Smooth muscle cell (in vitro differentiated cells): ENCODE results near the gene ZBTB37. TPM values are rescaled to one million over a fixed set of nuclear protein-coding genes. Genes with fewer than 3 reads are reported as not detected.

Experiments
- DNase-seq: peaks from one replicate; lab custom pipeline; 2025; ENCODE audit not compliant: unreplicated experiment; lab: John Stamatoyannopoulos, UW
- H2AFZ ChIP-seq: fragments of 200-600 bp; sonication (generic); 2 replicates; pipeline ENCODE4 v1.6.0; 2016; ENCODE audit warnings: antibody characterized with exemption, low read depth, mild to moderate bottlenecking
- H3F3A ChIP-seq: fragments of 200-600 bp; sonication (generic); 2 replicates; pipeline ENCODE4 v1.6.0; 2017; ENCODE audit warnings: antibody characterized with exemption, low read depth
- H3K27ac ChIP-seq: fragments of 200-600 bp; sonication (generic); 2 replicates; pipeline ENCODE4 v1.5.1; 2016; ENCODE audit warnings: low read depth, mild to moderate bottlenecking
- H3K27me3 ChIP-seq: fragments of 200-600 bp; sonication (generic); 2 replicates; pipeline ENCODE4 v1.6.1; 2016; ENCODE audit warnings: low read depth, mild to moderate bottlenecking
- H3K36me3 ChIP-seq: fragments of 200-600 bp; sonication (generic); 2 replicates; pipeline ENCODE4 v1.5.1; 2016; ENCODE audit warnings: low read depth
- H3K4me1 ChIP-seq: fragments of 200-600 bp; sonication (generic); 2 replicates; pipeline ENCODE4 v1.5.1; 2016; ENCODE audit warnings: low read depth
- H3K4me2 ChIP-seq: fragments of 200-600 bp; sonication (generic); 2 replicates; pipeline ENCODE4 v1.6.0; 2016; ENCODE audit warnings: mild to moderate bottlenecking
- H3K4me3 ChIP-seq: fragments of 200-600 bp; sonication (generic); 2 replicates; pipeline ENCODE4 v1.5.1; 2016; ENCODE audit warnings: mild to moderate bottlenecking
- H3K79me2 ChIP-seq: fragments of 200-600 bp; sonication (generic); 2 replicates; pipeline ENCODE4 v1.6.0; 2016; ENCODE audit warnings: low read depth, mild to moderate bottlenecking
- H3K9ac ChIP-seq: fragments of 200-600 bp; sonication (generic); 2 replicates; pipeline ENCODE4 v1.6.0; 2016; ENCODE audit warnings: low read depth
- H3K9me3 ChIP-seq: fragments of 200-600 bp; sonication (generic); replicated peaks from 2 replicates; pipeline ENCODE4 v1.5.1; 2016; ENCODE audit warnings: low read depth
- H4K20me1 ChIP-seq: fragments of 200-600 bp; sonication (generic); 2 replicates; pipeline ENCODE4 v1.6.0; 2016; ENCODE audit warnings: low read depth
- CTCF ChIP-seq: fragments of 200-600 bp; sonication (generic); IDR thresholded peaks from 2 replicates; pipeline ENCODE4 v1.5.1; 2017; ENCODE audit warnings: borderline replicate concordance, mild to moderate bottlenecking, antibody characterized with exemption; ENCODE audit not compliant: insufficient read depth, poor library complexity, severe bottlenecking
- WGBS: methylation state at CpG from one replicate; pipeline ENCODE4 v1.1.7; 2016; ENCODE audit warnings: low lambda C conversion rate; 5-methylcytosine and 5-hydroxymethylcytosine counted together
- polyA plus RNA-seq: library from polyadenylated mRNA; unstranded; fragments of >200 nt; fragmentation: Nextera tagmentation; extraction: Ambion mirVana; gene quantifications from 2 replicates; pipeline ENCODE4 v1.2.1, GENCODE V29; 2016
- total RNA-seq: library from RNA; depleted of rRNA; stranded (reverse); fragments of >200 nt; gene quantifications from 2 replicates; pipeline ENCODE4 v1.2.3, GENCODE V29; 2014

The ZBTB37 gene
- total and polyA plus RNA-seq, 2 experiments from 2014 or later = 0.77 to 6.6 TPM

- no peaks in the 10 kb centered on the region for H3K27me3 ChIP-seq
- no peak for DNase-seq
- H3K4me3 ChIP-seq = no peak overlapping the region
- no peaks in the 10 kb centered on the region for H3F3A ChIP-seq
- H3K36me3 ChIP-seq = no peaks in the 10 kb centered on the region
- no peaks in the 10 kb centered on the region for H3K9me3 ChIP-seq
- no peak overlapping the region for H3K9ac ChIP-seq
- H3K4me1 ChIP-seq = no peaks in the 10 kb centered on the region
- no peak for TF ChIP-seq CTCF
- no peaks in the 10 kb centered on the region for H4K20me1 ChIP-seq
- no peak overlapping the region for H3K4me2 ChIP-seq
- H3K27ac ChIP-seq = no peak overlapping the region
- H3K79me2 ChIP-seq = no peaks in the 10 kb centered on the region
- H2AFZ ChIP-seq = no peak overlapping the region
- 87% methylated on average over 2 of the region's 2 CpGs for WGBS
Observed at GRCh38 chr1:173915596-173915995, 47.4 kb downstream of the ZBTB37 start.

GRCh38 chr1:173916667-173917066 lies 48.5 kb downstream of the ZBTB37 start:
- WGBS = 87% methylated on average over 4 of the region's 4 CpGs
- H4K20me1 ChIP-seq = no peaks in the 10 kb centered on the region

GRCh38 chr1:173917149-173917548 lies 49.0 kb downstream of the ZBTB37 start, which contains the start of gene SERPINC1:
Gene SERPINC1, minus strand, starts transcription at chr1:173917327. Its CDS starts 68 bp downstream, at chr1:173917259.
- 83% methylated on average over 3 of the region's 3 CpGs for WGBS
- H3K4me3 ChIP-seq = no peak within 1 kb of the TSS
- DNase-seq = no peak

More at GRCh38 chr1:173916667-173917066, 48.5 kb downstream of the ZBTB37 start:
- no peaks in the 10 kb centered on the region for H3K79me2 ChIP-seq
- H3K9me3 ChIP-seq = no peaks in the 10 kb centered on the region
- H3K4me2 ChIP-seq = no peak overlapping the region
- H3K27me3 ChIP-seq = no peaks in the 10 kb centered on the region
- H3K4me3 ChIP-seq = no peak overlapping the region
- no peak for DNase-seq
- no peaks in the 10 kb centered on the region for H3K36me3 ChIP-seq
- H3F3A ChIP-seq = no peaks in the 10 kb centered on the region
- no peak overlapping the region for H3K27ac ChIP-seq
- no peak overlapping the region for H2AFZ ChIP-seq
- H3K9ac ChIP-seq = no peak overlapping the region
- TF ChIP-seq CTCF = no peak
- H3K4me1 ChIP-seq = no peaks in the 10 kb centered on the region

More at GRCh38 chr1:173917149-173917548, 49.0 kb downstream of the ZBTB37 start, which contains the start of gene SERPINC1:
- no peak within 1 kb of the TSS for H3K4me2 ChIP-seq
- no peak within 1 kb of the TSS for H3K27ac ChIP-seq
- no peak within 1 kb of the TSS for H3K9ac ChIP-seq
- H3K36me3 ChIP-seq = no peaks in the 10 kb centered on the region
- no peak within 1 kb of the TSS for H2AFZ ChIP-seq
- TF ChIP-seq CTCF = no peak
- no peaks in the 10 kb centered on the region for H3K27me3 ChIP-seq
- H4K20me1 ChIP-seq = no peaks in the 10 kb centered on the region
- H3K4me1 ChIP-seq = no peaks in the 10 kb centered on the region
- H3K79me2 ChIP-seq = no peaks in the 10 kb centered on the region
- no peaks in the 10 kb centered on the region for H3F3A ChIP-seq
- H3K9me3 ChIP-seq = no peaks in the 10 kb centered on the region
